Measurements from ENCODE around the gene MELTF.

MELTF gene

DNA sequence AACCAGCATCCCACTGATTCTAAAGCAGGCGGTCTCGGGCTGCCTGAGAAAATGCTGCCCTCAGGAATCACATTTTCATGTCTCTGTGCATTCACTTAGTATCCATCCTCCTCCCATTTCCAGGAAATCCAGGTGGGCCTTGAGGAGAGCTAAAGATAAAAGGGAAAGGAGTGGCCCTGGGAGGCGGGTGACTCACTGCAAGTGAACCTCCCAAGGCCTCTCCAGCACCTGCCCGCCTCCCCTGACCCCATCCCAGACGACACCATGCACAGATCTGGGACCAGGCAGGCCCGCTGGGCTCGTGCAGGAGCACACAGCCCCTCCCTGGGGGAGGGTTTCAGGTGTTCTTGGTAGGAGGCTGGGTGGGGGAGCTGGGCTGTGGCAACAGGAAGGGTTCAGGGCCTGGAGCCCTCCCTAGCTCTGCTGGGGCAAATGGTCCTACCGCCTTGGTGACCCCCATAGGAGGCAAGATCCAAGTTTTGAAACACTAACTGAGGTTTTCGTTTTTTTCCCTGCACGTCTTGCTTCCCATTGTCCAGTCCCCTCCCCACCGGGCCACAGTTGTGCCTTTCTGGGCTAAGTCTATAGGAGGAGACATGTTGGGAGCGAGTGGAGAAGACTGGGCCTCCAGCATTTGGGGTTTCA lies 22.2 kb downstream of the MELTF start:
- TF ChIP-seq, protein P1, sequence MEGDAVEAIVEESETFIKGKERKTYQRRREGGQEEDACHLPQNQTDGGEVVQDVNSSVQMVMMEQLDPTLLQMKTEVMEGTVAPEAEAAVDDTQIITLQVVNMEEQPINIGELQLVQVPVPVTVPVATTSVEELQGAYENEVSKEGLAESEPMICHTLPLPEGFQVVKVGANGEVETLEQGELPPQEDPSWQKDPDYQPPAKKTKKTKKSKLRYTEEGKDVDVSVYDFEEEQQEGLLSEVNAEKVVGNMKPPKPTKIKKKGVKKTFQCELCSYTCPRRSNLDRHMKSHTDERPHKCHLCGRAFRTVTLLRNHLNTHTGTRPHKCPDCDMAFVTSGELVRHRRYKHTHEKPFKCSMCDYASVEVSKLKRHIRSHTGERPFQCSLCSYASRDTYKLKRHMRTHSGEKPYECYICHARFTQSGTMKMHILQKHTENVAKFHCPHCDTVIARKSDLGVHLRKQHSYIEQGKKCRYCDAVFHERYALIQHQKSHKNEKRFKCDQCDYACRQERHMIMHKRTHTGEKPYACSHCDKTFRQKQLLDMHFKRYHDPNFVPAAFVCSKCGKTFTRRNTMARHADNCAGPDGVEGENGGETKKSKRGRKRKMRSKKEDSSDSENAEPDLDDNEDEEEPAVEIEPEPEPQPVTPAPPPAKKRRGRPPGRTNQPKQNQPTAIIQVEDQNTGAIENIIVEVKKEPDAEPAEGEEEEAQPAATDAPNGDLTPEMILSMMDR (IDR thresholded peaks at IDR 0.05; ENCODE audit: insufficient read depth, low read length, missing control alignments), result no peak
- POLR2A ChIA-PET, result no interaction called here
- H3K4me3 ChIP-seq (ENCODE audit: low read depth, low read length), result no peak overlapping the region
- DNase-seq (ENCODE audit: low read depth, low spot score), result no peak
- CTCF ChIA-PET, result interaction anchor here (1.2 to 7.1 kb wide), 3 partner anchors 10 to 180 kb away, joined by 5 to 80 read pairs (median 6); partner anchors contain the start of gene MELTF

DNA sequence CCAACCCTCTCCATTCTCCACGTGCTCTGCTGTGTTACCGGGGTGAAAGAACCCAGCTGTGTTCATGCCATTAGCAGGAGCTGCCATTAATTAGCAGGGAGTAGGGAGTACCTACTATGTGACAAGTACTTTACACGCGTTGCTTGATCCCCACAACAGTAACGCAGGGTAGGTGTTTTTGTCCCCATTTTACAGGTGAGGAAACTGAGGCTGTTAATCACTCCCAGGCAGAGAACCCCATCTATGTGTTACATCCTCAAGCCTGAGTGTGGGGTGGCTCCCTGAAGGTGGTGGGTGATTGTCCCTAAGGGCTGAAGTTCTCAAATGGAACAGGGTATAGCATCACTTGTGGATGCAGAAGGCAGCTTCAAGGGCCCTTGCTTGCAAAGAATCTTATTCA lies 22.8 kb downstream of the MELTF start:
- CTCF ChIA-PET, result interaction anchor here (1.0 to 7.1 kb wide), 5 partner anchors 11 to 180 kb away, joined by 3 to 80 read pairs (median 5); partner anchors contain the start of gene MELTF
- no peak overlapping the region for H3K4me3 ChIP-seq (ENCODE audit: low read depth, low read length)
- POLR2A ChIA-PET, result no interaction called here
- TF ChIP-seq, protein P1 (IDR thresholded peaks at IDR 0.05; ENCODE audit: insufficient read depth, low read length, missing control alignments), result no peak
- DNase-seq (ENCODE audit: low read depth, low spot score), result no peak

DNA sequence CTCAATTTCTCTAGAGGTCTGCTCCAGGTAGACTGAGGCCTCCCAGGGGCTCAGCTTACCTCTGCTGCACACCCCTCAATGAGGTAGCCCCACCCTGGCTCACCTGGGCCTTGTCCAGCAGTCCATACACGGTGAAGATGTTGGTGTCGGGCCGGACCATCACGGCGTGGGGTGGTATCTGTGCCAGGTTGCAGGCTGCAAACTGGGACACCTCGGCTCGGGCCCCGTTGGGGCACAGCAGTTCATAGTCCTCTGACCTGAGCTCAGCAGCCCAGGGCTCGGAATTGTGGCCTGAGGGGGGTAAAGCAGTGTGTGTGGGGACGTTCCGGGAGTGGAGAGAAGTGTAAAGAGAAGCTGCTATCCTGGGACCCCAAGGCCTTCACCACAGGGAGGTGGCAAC lies 23.2 kb downstream of the MELTF start:
- ChIA-PET POLR2A (no interaction called here), CTCF (interaction anchor here (1.0 to 7.1 kb wide), 5 partner anchors 11 to 180 kb away, joined by 3 to 80 read pairs (median 5); partner anchors contain the start of gene MELTF)
- TF ChIP-seq, protein P1 (IDR thresholded peaks at IDR 0.05; ENCODE audit: insufficient read depth, low read length, missing control alignments), result no peak
- no peak overlapping the region for H3K4me3 ChIP-seq (ENCODE audit: low read depth, low read length)
- DNase-seq (ENCODE audit: low read depth, low spot score), result no peak

DNA sequence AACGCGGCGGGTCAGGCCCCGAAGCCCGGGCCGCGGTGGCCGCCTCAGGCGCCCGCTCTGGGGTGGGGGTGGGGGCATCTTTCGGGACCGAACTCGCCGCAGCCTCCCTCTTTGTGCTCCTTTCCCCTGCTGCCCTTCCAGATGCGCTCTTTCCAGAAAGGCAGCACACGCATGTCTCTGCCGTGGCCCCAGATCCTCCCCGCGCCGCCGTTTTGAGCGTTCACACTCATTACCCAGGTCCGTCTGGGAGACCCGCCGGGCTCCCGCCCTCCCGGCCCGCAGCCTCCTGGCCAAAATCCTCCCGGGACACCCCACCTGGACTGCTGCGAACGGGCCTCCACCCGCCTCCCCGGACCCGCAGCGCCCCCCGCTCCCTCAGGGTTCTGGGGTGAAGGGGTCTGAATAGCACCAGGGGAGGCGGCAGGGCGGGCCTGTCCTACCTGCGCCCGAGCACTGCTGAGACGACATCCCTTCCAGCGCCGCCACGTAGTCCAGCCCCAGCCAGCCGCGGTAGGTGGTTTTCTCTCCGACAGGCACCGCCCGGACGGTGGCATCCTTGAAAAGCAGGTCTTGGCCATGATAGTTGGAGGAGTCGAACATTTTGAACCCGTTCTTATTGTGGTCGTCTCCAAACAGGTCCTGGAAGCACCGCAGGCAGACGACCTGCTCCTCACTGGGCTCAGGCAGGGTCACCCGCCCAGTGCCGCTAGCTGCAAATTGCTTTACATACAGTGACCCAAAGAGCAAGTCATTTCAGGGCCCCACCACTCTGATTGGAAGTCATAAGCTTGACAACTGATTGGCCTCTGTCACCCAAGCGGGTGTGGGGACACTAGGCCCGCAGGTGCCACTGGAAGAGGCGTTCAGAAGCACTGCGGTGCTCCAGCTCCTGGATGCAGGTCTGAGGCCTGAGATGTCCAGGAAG lies 25.9 kb downstream of the MELTF start:
- no peak for DNase-seq (ENCODE audit: low read depth, low spot score)
- POLR2A ChIA-PET, result no interaction called here
- TF ChIP-seq, protein P1 (IDR thresholded peaks at IDR 0.05; ENCODE audit: insufficient read depth, low read length, missing control alignments), result no peak
- H3K4me3 ChIP-seq (ENCODE audit: low read depth, low read length), result peak overlapping the region; percentile 62
- CTCF ChIA-PET, result interaction anchor here (0.6 to 7.1 kb wide), 15 partner anchors 10 to 265 kb away, joined by 3 to 80 read pairs (median 6); partner anchors contain the start of gene MELTF

DNA sequence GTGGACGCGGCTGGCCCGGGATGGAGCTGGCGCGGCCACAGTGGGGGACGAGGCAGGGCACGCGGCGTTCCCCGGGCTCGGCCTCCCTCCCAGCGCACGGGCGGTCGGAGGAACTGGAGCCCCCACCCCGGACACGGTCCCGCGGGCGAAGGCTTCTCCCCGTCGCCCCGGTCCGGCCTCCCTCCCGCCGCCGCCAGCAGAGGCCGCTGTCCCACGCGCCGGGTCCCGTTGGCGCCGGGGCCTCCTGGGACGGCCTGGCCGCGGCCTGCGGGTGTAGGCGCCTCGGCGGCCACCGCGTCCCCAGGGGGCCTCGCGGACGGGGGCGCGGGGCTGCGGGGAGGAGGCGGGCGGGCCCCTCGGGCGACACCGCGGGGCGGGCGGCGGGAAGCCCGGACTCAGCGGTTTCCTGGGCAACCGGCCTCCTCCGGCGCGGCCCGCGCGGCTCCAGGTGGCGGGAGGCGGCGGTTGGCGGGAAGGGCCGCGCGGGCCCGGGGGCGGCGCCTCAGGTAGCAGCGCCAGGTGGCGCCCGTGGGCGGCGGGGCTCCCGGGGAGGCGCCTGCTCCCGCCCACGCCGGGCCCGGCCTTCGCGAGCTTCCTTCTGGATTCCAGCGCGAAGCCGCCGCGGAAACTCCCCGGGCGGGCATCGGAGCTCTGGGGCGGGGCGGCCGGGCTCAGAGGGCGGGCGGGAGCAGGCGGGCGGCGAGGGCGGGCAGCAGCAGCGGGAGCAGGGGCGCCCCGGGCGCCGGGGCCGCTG lies 26.7 kb downstream of the MELTF start:
- H3K4me3 ChIP-seq (ENCODE audit: low read depth, low read length), result peak overlapping the region; percentile 62
- POLR2A ChIA-PET, result interaction anchor here (0.5 kb wide), 1 partner anchor 504 kb away, joined by 3 read pairs; no protein-coding TSS in a partner anchor
- no peak for DNase-seq (ENCODE audit: low read depth, low spot score)
- CTCF ChIA-PET, result interaction anchor here (0.6 to 7.1 kb wide), 19 partner anchors 10 to 266 kb away, joined by 3 to 80 read pairs (median 5); partner anchors contain the start of gene MELTF
- TF ChIP-seq, protein P1 (IDR thresholded peaks at IDR 0.05; ENCODE audit: insufficient read depth, low read length, missing control alignments), result peak; percentile 82
